Endothelial cell of umbilical vein (primary cell): ENCODE results near the gene DOP1B. TPM values are rescaled to one million over a fixed set of nuclear protein-coding genes. Genes with fewer than 3 reads are reported as not detected.

Experiments used
- BruUV-seq: library from RNA; stranded (reverse); fragments of 400-500 nt; replicated peaks from 2 replicates; lab custom pipeline; 2021; lab: Mats Ljungman, UMichigan
- CTCF ChIA-PET: fragments of 300-600, 350-600 bp; sonication (Branson Sonifier 250); formaldehyde crosslinking; loops from one replicate; lab custom pipeline; 2021; ENCODE audit warnings: antibody characterized with exemption, inconsistent platforms; lab: Charles Lee
- POLR2A ChIA-PET: fragments of 300-600, 350-600 bp; sonication (Branson Sonifier 250); formaldehyde crosslinking; loops from one replicate; lab custom pipeline; 2021; ENCODE audit warnings: antibody characterized with exemption, inconsistent platforms; lab: Charles Lee
- DNase-seq: peaks from one replicate; pipeline ENCODE4 v3.0.0-alpha.2; 2011; ENCODE audit warnings: low read depth, low spot score
- FAIRE-seq: peaks from 2 replicates; lab custom pipeline; 2011; peaks lifted over from hg19 to GRCh38; lab: Jason Lieb, UNC
- H2AFZ ChIP-seq: 2 replicates; pipeline ENCODE4 v1.6.0; 2012; ENCODE audit warnings: low read depth, low read length, control low read depth, inconsistent platforms
- H3K27ac ChIP-seq: 2 replicates; pipeline ENCODE4 v1.5.1; 2011; ENCODE audit warnings: low read depth, mild to moderate bottlenecking, control low read depth, low read length, moderate library complexity; ENCODE audit not compliant: insufficient read depth
- H3K27me3 ChIP-seq, 2 experiments: 2 replicates each; pipeline versions ENCODE4 v1.6.0 to v1.6.1; 2011; ENCODE audit warnings: low read length in 2 of 2, mixed read lengths in 1 of 2; ENCODE audit not compliant: control insufficient read depth in 2 of 2, insufficient read depth in 2 of 2
- H3K36me3 ChIP-seq, 2 experiments: 2 replicates in 1 of 2; 3 replicates in 1 of 2; pipeline ENCODE4 v1.5.1; 2011; ENCODE audit warnings: low read length in 2 of 2, mild to moderate bottlenecking in 1 of 2, moderate library complexity in 1 of 2; ENCODE audit not compliant: control insufficient read depth in 2 of 2, insufficient read depth in 2 of 2; ENCODE audit errors: extremely low read depth in 1 of 2
- H3K4me1 ChIP-seq: 3 replicates; pipeline ENCODE4 v1.5.1; 2011; ENCODE audit warnings: mild to moderate bottlenecking, low read length; ENCODE audit not compliant: control insufficient read depth, insufficient read depth; ENCODE audit errors: extremely low read depth
- H3K4me2 ChIP-seq: 2 replicates; pipeline ENCODE4 v1.6.1; 2011; ENCODE audit warnings: low read length, control low read depth, mixed read lengths; ENCODE audit not compliant: insufficient read depth
- H3K4me3 ChIP-seq, 3 experiments: fragments of 200-600 bp in 1 of 3; sonication (generic), shearing (Covaris generic) in 1 of 3; replicated peaks in 1 of 3; 2 replicates each; pipeline ENCODE4 v1.5.1; 2011 to 2016; ENCODE audit warnings: control low read depth in 3 of 3, low read length in 3 of 3, mild to moderate bottlenecking in 2 of 3, inconsistent platforms in 1 of 3, low read depth in 1 of 3, moderate library complexity in 1 of 3; ENCODE audit not compliant: insufficient read depth in 1 of 3
- H3K79me2 ChIP-seq: 2 replicates; pipeline ENCODE4 v1.6.0; 2012; ENCODE audit warnings: low read length, inconsistent platforms; ENCODE audit not compliant: control insufficient read depth, insufficient read depth
- H3K9ac ChIP-seq: replicated peaks from 2 replicates; pipeline ENCODE3; 2011; ENCODE audit warnings: low read length, control low read depth; ENCODE audit not compliant: insufficient read depth; ENCODE audit errors: extremely low read depth
- H3K9me1 ChIP-seq: replicated peaks from 3 replicates; pipeline ENCODE4 v1.6.0; 2011; ENCODE audit warnings: mild to moderate bottlenecking, low read length; ENCODE audit not compliant: control insufficient read depth, insufficient read depth; ENCODE audit errors: extremely low read depth
- H3K9me3 ChIP-seq: replicated peaks from 2 replicates; pipeline ENCODE4 v1.5.1; 2012; ENCODE audit warnings: low read length, inconsistent platforms; ENCODE audit not compliant: control insufficient read depth, insufficient read depth
- H4K20me1 ChIP-seq: replicated peaks from 2 replicates; pipeline ENCODE3; 2011; ENCODE audit warnings: mild to moderate bottlenecking, low read length; ENCODE audit not compliant: control insufficient read depth, insufficient read depth; ENCODE audit errors: extremely low read depth
- EZH2 ChIP-seq: IDR thresholded peaks from 2 replicates; pipeline ENCODE4 v1.6.1; 2012; ENCODE audit warnings: borderline replicate concordance, low read depth, mild to moderate bottlenecking, moderate library complexity, low read length, inconsistent platforms; ENCODE audit not compliant: severe bottlenecking
- FOS ChIP-seq: IDR thresholded peaks from 2 replicates; pipeline ENCODE4 v1.6.1; 2011; ENCODE audit warnings: mild to moderate bottlenecking, low read length, moderate library complexity, borderline replicate concordance; ENCODE audit not compliant: insufficient read depth
- GATA2 ChIP-seq: IDR thresholded peaks from 2 replicates; pipeline ENCODE4 v1.7.0; 2011; ENCODE audit warnings: low read depth, mild to moderate bottlenecking, moderate library complexity, mixed read lengths, low read length; ENCODE audit not compliant: insufficient read length, insufficient read depth
- JUN ChIP-seq: IDR thresholded peaks from 2 replicates; pipeline ENCODE4 v1.6.1; 2011; ENCODE audit warnings: borderline replicate concordance, low read depth; ENCODE audit not compliant: insufficient read length, insufficient read depth
- MYC ChIP-seq: IDR thresholded peaks from one replicate; pipeline ENCODE4 v1.6.1; 2011; ENCODE audit warnings: mild to moderate bottlenecking, low read depth, low read length
- POLR2A ChIP-seq: IDR thresholded peaks from 2 replicates; pipeline ENCODE4 v1.6.1; 2012; ENCODE audit warnings: low read depth, mild to moderate bottlenecking, control low read depth, low read length
- POLR2AphosphoS5 ChIP-seq: IDR thresholded peaks from 2 replicates; pipeline ENCODE4 v1.6.1; 2012; ENCODE audit warnings: low read depth, mild to moderate bottlenecking, control low read depth, low read length, moderate library complexity; ENCODE audit not compliant: insufficient read depth
- dilution Hi-C: fragments of 300-500 bp; cut with MboI; formaldehyde crosslinking; loops from one replicate; pipeline ENCODE4 v1.15.0; 2019; ENCODE audit warnings: low sequenced_read_pairs; ENCODE audit not compliant: extremely low pct_ligation_motif_present
- intact Hi-C: fragments of 100-400 bp; cut with micrococcal nuclease; formaldehyde crosslinking; loops from one replicate; pipeline ENCODE4 v1.10.0; 2022
- polyA plus RNA-seq, 4 experiments: library from polyadenylated mRNA; depleted of rRNA in 3 of 4; stranded (reverse) in 3 of 4; unstranded in 1 of 4; fragments of >200 nt; gene quantifications; 2 replicates each; pipeline versions ENCODE4 v1.2.1 to v1.2.3, GENCODE V29; 2011 to 2012; ENCODE audit warnings: missing spikeins in 1 of 4
- total RNA-seq: library from RNA; stranded (reverse); gene quantifications from 2 replicates; pipeline ENCODE4 v1.2.3, GENCODE V29; 2021
- TF ChIP-seq, protein P1 (sequence below), 2 donors: IDR thresholded peaks; 1 replicate in 1 of 2; 2 replicates in 1 of 2; pipeline ENCODE4 v1.5.1; 2011; ENCODE audit warnings: low read length in 2 of 2, mild to moderate bottlenecking in 2 of 2, moderate library complexity in 2 of 2, control low read depth in 1 of 2, inconsistent platforms in 1 of 2, low read depth in 1 of 2; ENCODE audit not compliant: insufficient read depth in 1 of 2; ENCODE audit errors: extremely low read depth in 1 of 2
- TF ChIP-seq, protein P2 (sequence below): IDR thresholded peaks from 2 replicates; pipeline ENCODE4 v1.6.1; 2011; ENCODE audit not compliant: insufficient read depth, insufficient read length

The DOP1B gene
- total and polyA plus RNA-seq, 2 donors (not counting 3 experiments of a cell fraction or from before 2014, with no cell fraction given): 3.7 to 9.9 TPM

DNA sequence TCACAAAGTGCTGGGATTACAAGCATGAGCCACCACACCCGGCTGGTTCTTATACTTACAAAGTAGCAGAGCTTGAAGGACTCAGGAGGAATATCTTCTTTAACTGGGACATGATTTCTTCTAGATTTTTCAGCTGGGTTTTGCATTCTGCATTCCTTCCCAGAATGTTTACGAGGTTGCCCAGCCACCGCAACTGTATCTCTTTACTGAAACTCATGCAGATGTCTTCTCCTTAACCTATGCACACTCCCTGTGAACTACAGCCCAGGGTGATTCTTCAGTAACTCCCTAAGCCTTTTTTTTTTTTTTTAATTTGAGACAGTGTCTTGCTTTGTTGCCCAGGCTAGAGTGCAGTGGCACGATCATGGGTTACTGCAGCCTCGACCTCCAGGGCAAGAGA lies 8.7 kb upstream of the DOP1B start:
- dilution Hi-C loops: no loop called here
- ChIA-PET POLR2A (no interaction called here), CTCF (interaction anchor here (1.7 kb wide), 1 partner anchor 175 kb away, joined by 4 read pairs; no protein-coding TSS in a partner anchor)
- no peaks in the 10 kb centered on the region for H3K36me3 ChIP-seq
- H3K4me1 ChIP-seq: peaks cover 11% of the 10 kb centered on the region
- H3K9me3 ChIP-seq: no peaks in the 10 kb centered on the region
- H3K9me1 ChIP-seq: no peaks in the 10 kb centered on the region
- no peak for DNase-seq
- H3K79me2 ChIP-seq: no peaks in the 10 kb centered on the region
- H3K4me2 ChIP-seq: no peak overlapping the region
- intact Hi-C loops: no loop called here
- H3K4me3 ChIP-seq: no peak overlapping the region
- H2AFZ ChIP-seq: no peak overlapping the region
- BruUV-seq: no TSS peak
- H3K27ac ChIP-seq: no peak overlapping the region
- FAIRE-seq: no peak
- no peaks in the 10 kb centered on the region for H4K20me1 ChIP-seq
- no peak for TF ChIP-seq EZH2
- H3K27me3 ChIP-seq: no peaks in the 10 kb centered on the region
- H3K9ac ChIP-seq: no peak overlapping the region

DNA sequence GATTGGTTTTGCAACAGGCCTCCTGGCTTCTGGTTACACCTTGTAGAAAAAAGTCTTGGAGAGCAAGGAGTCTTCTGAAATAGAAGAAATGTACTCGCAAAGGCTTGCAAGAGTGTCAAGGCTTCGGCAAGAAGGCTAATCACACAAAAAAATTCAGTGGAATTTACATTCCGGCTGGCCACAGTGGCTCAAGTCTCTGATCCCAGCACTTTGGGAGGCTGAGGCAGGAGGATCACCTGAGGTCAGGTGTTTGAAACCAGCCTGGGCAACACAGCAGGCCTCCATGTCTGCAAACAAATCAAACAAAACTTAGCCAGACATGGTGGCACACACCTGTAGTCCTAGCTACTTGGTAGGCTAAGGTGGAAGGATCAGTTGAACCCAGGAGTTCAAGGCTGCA lies 7.7 kb upstream of the DOP1B start:
- H3K27me3 ChIP-seq: no peaks in the 10 kb centered on the region
- no peak for TF ChIP-seq JUN
- no peak for TF ChIP-seq EZH2
- TF ChIP-seq, protein P1, sequence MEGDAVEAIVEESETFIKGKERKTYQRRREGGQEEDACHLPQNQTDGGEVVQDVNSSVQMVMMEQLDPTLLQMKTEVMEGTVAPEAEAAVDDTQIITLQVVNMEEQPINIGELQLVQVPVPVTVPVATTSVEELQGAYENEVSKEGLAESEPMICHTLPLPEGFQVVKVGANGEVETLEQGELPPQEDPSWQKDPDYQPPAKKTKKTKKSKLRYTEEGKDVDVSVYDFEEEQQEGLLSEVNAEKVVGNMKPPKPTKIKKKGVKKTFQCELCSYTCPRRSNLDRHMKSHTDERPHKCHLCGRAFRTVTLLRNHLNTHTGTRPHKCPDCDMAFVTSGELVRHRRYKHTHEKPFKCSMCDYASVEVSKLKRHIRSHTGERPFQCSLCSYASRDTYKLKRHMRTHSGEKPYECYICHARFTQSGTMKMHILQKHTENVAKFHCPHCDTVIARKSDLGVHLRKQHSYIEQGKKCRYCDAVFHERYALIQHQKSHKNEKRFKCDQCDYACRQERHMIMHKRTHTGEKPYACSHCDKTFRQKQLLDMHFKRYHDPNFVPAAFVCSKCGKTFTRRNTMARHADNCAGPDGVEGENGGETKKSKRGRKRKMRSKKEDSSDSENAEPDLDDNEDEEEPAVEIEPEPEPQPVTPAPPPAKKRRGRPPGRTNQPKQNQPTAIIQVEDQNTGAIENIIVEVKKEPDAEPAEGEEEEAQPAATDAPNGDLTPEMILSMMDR (IDR thresholded peaks at IDR 0.05; ENCODE audit: extremely low read depth in 1 of 2, insufficient read depth in 1 of 2, low read depth in 1 of 2, low read length in 2 of 2): no peak
- no peak for TF ChIP-seq POLR2A
- TF ChIP-seq, protein P2, sequence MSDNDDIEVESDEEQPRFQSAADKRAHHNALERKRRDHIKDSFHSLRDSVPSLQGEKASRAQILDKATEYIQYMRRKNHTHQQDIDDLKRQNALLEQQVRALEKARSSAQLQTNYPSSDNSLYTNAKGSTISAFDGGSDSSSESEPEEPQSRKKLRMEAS: no peak
- no peak for TF ChIP-seq MYC
- no peak for TF ChIP-seq GATA2
- no peak for TF ChIP-seq POLR2AphosphoS5
- no peak for TF ChIP-seq FOS
- intact Hi-C loops: no loop called here
- no peaks in the 10 kb centered on the region for H4K20me1 ChIP-seq
- H3K36me3 ChIP-seq: no peaks in the 10 kb centered on the region
- no TSS peak for BruUV-seq
- H3K4me3 ChIP-seq: no peak overlapping the region
- peaks cover 11% of the 10 kb centered on the region for H3K4me1 ChIP-seq
- DNase-seq (no peak), FAIRE-seq (no peak)
- H3K4me2 ChIP-seq: no peak overlapping the region
- H3K9me3 ChIP-seq: no peaks in the 10 kb centered on the region
- no peaks in the 10 kb centered on the region for H3K9me1 ChIP-seq
- CTCF ChIA-PET: interaction anchor here (3.0 kb wide), 1 partner anchor 13 kb away, joined by 11 read pairs; no protein-coding TSS in a partner anchor
- H3K9ac ChIP-seq: no peak overlapping the region
- H3K27ac ChIP-seq: no peak overlapping the region
- dilution Hi-C loops: no loop called here
- no peaks in the 10 kb centered on the region for H3K79me2 ChIP-seq
- POLR2A ChIA-PET: no interaction called here
- H2AFZ ChIP-seq: no peak overlapping the region
